ENCODE data around the gene TMEM98. TPM values are rescaled to one million over a fixed set of nuclear protein-coding genes. Genes with fewer than 3 reads are reported as not detected.

Gene TMEM98
- total and polyA plus RNA-seq, 9 of the 15 experiments (the other 6 are each of a cell fraction or from before 2014, with no cell fraction given), result 33.5 to 164 (median 84.7) TPM

- no peak for TF ChIP-seq FOXO4 (CRISPR knock-in tag; IDR thresholded peaks at IDR 0.05)
- TF ChIP-seq ZNF76 (CRISPR knock-in tag; IDR thresholded peaks at IDR 0.05; ENCODE audit: borderline replicate concordance), result no peak
- 0 out of 4 replicates have a peak, but pooled peaks of 1 of the 2 experiments have one; percentile 26 for TF ChIP-seq FOXK2 (conservative IDR thresholded peaks at IDR 0.05 in 1 of 2, IDR thresholded peaks at IDR 0.05 in 1 of 2; ENCODE audit: low read depth in 2 of 2)
- TF ChIP-seq ZNF408 (CRISPR knock-in tag; IDR thresholded peaks at IDR 0.05; ENCODE audit: low read depth), result no peak
- TF ChIP-seq IRF2 (CRISPR knock-in tag; IDR thresholded peaks at IDR 0.05), result no peak
- TF ChIP-seq, protein P1, sequence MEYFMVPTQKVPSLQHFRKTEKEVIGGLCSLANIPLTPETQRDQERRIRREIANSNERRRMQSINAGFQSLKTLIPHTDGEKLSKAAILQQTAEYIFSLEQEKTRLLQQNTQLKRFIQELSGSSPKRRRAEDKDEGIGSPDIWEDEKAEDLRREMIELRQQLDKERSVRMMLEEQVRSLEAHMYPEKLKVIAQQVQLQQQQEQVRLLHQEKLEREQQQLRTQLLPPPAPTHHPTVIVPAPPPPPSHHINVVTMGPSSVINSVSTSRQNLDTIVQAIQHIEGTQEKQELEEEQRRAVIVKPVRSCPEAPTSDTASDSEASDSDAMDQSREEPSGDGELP (CRISPR knock-in tag; IDR thresholded peaks at IDR 0.05; ENCODE audit: borderline replicate concordance), result no peak
- TF ChIP-seq ELF4 (CRISPR knock-in tag; IDR thresholded peaks at IDR 0.05), result 0 out of 2 replicates have a peak, but pooled peaks have one; percentile 82
- no peak for TF ChIP-seq SMAD1 (IDR thresholded peaks at IDR 0.05; ENCODE audit: low read depth, low read length, partially characterized antibody)
- no peak for TF ChIP-seq CEBPB (tag; IDR thresholded peaks at IDR 0.05)
- no peak for TF ChIP-seq CBX8 (IDR thresholded peaks at IDR 0.05; ENCODE audit: borderline replicate concordance, extremely low read depth, low read depth, low read length, poor library complexity, severe bottlenecking)
- TF ChIP-seq HDAC8 (tag; IDR thresholded peaks at IDR 0.05), result no peak
- TF ChIP-seq, protein P2, sequence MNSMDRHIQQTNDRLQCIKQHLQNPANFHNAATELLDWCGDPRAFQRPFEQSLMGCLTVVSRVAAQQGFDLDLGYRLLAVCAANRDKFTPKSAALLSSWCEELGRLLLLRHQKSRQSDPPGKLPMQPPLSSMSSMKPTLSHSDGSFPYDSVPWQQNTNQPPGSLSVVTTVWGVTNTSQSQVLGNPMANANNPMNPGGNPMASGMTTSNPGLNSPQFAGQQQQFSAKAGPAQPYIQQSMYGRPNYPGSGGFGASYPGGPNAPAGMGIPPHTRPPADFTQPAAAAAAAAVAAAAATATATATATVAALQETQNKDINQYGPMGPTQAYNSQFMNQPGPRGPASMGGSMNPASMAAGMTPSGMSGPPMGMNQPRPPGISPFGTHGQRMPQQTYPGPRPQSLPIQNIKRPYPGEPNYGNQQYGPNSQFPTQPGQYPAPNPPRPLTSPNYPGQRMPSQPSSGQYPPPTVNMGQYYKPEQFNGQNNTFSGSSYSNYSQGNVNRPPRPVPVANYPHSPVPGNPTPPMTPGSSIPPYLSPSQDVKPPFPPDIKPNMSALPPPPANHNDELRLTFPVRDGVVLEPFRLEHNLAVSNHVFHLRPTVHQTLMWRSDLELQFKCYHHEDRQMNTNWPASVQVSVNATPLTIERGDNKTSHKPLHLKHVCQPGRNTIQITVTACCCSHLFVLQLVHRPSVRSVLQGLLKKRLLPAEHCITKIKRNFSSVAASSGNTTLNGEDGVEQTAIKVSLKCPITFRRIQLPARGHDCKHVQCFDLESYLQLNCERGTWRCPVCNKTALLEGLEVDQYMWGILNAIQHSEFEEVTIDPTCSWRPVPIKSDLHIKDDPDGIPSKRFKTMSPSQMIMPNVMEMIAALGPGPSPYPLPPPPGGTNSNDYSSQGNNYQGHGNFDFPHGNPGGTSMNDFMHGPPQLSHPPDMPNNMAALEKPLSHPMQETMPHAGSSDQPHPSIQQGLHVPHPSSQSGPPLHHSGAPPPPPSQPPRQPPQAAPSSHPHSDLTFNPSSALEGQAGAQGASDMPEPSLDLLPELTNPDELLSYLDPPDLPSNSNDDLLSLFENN (IDR thresholded peaks at IDR 0.05; ENCODE audit: low read depth in 2 of 2, low read length in 2 of 2), result no peak
- TF ChIP-seq NKRF (IDR thresholded peaks at IDR 0.05; ENCODE audit: borderline replicate concordance), result peak; percentile 59; the same call in 1 of the 2 replicates
- TF ChIP-seq CBX3 (IDR thresholded peaks at IDR 0.05; ENCODE audit: borderline replicate concordance in 1 of 2, low read length in 2 of 2), result no peak
- no peak for TF ChIP-seq FOXP1 (CRISPR knock-in tag; IDR thresholded peaks at IDR 0.05)
- TF ChIP-seq YY1 (IDR thresholded peaks at IDR 0.05; ENCODE audit: borderline replicate concordance in 1 of 3, control insufficient read depth in 1 of 3, extremely low read depth in 1 of 3, insufficient read depth in 3 of 3, insufficient read length in 1 of 3, insufficient replicate concordance in 2 of 3, low read depth in 1 of 3, low read length in 2 of 3), result no peak
Observed at GRCh38 chr17:32928586-32929535, 908 bp downstream of the TMEM98 start (continued).

All from K562 (cell line).